Panc1 (cell line): ENCODE measurements around the gene C1QL2.

Experiments used
- CTCF ChIP-seq: fragments of 450-650 bp; IDR thresholded peaks from 2 replicates; pipeline ENCODE4 v1.5.1; 2017; ENCODE audit warnings: mild to moderate bottlenecking
- TF ChIP-seq, protein P1 (sequence below), 2 experiments: IDR thresholded peaks; 2 replicates each; pipeline ENCODE4 v1.6.1; 2011 to 2012; ENCODE audit warnings: low read depth in 2 of 2, control low read depth in 1 of 2, low read length in 1 of 2, mild to moderate bottlenecking in 1 of 2, moderate library complexity in 1 of 2; ENCODE audit not compliant: insufficient read depth in 1 of 2

GRCh38 chr2:119109866-119110265 lies 48.7 kb downstream of the C1QL2 start:
- no peak for TF ChIP-seq CTCF
- TF ChIP-seq, protein P1, sequence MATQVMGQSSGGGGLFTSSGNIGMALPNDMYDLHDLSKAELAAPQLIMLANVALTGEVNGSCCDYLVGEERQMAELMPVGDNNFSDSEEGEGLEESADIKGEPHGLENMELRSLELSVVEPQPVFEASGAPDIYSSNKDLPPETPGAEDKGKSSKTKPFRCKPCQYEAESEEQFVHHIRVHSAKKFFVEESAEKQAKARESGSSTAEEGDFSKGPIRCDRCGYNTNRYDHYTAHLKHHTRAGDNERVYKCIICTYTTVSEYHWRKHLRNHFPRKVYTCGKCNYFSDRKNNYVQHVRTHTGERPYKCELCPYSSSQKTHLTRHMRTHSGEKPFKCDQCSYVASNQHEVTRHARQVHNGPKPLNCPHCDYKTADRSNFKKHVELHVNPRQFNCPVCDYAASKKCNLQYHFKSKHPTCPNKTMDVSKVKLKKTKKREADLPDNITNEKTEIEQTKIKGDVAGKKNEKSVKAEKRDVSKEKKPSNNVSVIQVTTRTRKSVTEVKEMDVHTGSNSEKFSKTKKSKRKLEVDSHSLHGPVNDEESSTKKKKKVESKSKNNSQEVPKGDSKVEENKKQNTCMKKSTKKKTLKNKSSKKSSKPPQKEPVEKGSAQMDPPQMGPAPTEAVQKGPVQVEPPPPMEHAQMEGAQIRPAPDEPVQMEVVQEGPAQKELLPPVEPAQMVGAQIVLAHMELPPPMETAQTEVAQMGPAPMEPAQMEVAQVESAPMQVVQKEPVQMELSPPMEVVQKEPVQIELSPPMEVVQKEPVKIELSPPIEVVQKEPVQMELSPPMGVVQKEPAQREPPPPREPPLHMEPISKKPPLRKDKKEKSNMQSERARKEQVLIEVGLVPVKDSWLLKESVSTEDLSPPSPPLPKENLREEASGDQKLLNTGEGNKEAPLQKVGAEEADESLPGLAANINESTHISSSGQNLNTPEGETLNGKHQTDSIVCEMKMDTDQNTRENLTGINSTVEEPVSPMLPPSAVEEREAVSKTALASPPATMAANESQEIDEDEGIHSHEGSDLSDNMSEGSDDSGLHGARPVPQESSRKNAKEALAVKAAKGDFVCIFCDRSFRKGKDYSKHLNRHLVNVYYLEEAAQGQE (IDR thresholded peaks at IDR 0.05; ENCODE audit: insufficient read depth in 1 of 2, low read depth in 2 of 2, low read length in 1 of 2), result no peak
